Upper lobe of right lung (tissue), 1 donor: ENCODE data around the gene STX4. TPM values are rescaled to one million over a fixed set of nuclear protein-coding genes. Genes with fewer than 3 reads are reported as not detected.

Experiments used
- ATAC-seq: fragments of 200-7000 bp; cut with Tn5 transposase; one replicate; pipeline ENCODE4 v1.9.1; 2020; ENCODE audit warnings: mild to moderate bottlenecking, moderate library complexity
- DNase-seq: peaks from one replicate; pipeline ENCODE4 v3.0.0-alpha.2; 2020
- H3K27ac ChIP-seq: fragments of 200-600 bp; one replicate; pipeline ENCODE4 v1.8.0; 2022
- H3K27me3 ChIP-seq: fragments of 200-600 bp; one replicate; pipeline ENCODE4 v1.8.0; 2022; ENCODE audit warnings: mild to moderate bottlenecking
- H3K36me3 ChIP-seq: fragments of 200-600 bp; one replicate; pipeline ENCODE4 v1.8.0; 2022
- H3K4me1 ChIP-seq: fragments of 200-600 bp; one replicate; pipeline ENCODE4 v1.8.0; 2022
- H3K4me3 ChIP-seq: fragments of 200-600 bp; one replicate; pipeline ENCODE4 v1.8.0; 2022; ENCODE audit warnings: mild to moderate bottlenecking
- H3K9me3 ChIP-seq: fragments of 200-600 bp; one replicate; pipeline ENCODE4 v1.8.0; 2022
- CTCF ChIP-seq: fragments of 200-600 bp; IDR thresholded peaks from one replicate; pipeline ENCODE4 v1.8.0; 2022; ENCODE audit warnings: antibody characterized with exemption
- intact Hi-C: fragments of 100-400 bp; cut with DNase I; formaldehyde crosslinking; loops from one replicate; pipeline ENCODE4 v1.11.0; 2022
- total RNA-seq: library from RNA; stranded (reverse); fragmentation: NEBNext Ultra II Directional; extraction: Animal tissue kit (Norgen Biotek cat#: 25700); gene quantifications from one replicate; pipeline ENCODE4 v1.2.1, GENCODE V29; 2021
- donor health status: DM: no; HTN: yes; CAD: no; lungs with severe emphysema.

The STX4 gene
- total RNA-seq, 1 donor from 2014 or later = 91.7 TPM

DNA sequence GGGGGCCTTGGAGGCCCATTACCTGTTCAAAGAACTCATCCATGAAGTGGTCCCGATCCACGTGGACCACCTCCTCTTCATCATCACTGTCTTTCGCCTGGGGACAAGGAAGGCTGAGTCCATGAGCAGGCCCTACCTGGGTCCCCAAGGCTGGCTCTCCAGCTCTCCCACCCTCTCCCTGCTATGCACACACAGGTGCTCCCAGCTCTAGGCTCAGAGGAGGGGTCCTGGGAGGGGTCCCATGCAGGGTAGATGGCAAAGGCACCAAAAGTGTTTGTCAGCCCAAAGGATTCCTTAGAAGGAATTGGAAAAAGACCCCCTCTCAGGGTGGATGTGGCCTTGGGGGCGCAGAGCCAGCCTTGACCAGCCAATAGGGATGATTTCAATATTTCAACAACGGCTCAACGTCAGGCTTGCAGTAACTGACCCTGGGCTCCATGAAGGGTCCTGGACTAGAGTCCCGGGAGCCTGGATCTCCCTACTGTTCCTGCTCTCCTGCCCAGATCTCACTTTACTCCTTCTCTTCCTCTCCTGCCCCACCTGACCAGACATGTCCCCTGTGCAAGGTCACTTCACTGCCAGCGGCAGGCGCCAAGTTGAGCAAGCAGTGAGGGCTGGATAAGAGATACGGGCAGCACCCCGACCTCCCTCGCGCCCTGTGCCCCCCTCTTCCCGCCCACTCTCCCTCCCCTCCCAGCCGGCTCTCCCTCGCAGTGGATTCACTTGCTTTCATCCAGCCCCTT, 31.7 kb upstream of the STX4 start:
- intact Hi-C loops = no loop called here
- ATAC-seq (no peak), DNase-seq (no peak)
- H3K9me3 ChIP-seq = no peaks in the 10 kb centered on the region
- no peaks in the 10 kb centered on the region for H3K36me3 ChIP-seq
- H3K27me3 ChIP-seq = no peaks in the 10 kb centered on the region
- no peak overlapping the region for H3K27ac ChIP-seq
- no peak for TF ChIP-seq CTCF
- H3K4me1 ChIP-seq = peaks cover 11% of the 10 kb centered on the region
- H3K4me3 ChIP-seq = no peak overlapping the region

DNA sequence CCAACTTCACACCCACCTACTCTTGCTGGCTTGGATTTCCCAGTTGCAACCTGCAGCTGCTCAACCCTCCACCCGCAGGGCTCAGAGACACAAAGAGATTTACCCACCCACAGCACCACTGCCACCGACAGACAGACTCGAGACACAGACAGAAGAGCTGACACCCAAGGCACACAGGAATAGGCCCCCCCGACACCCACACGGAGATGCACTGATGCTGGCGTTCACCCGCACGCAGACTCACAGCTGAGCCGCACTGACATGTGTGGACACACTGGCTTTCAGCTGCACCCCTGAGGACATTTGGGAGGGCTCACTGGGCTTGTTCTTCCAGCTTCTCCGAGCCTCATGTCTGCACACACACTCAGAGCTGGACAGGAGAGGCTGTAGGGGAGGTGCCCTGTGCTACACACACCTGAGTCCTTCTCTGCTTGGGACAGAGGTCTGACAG, 31.1 kb upstream of the STX4 start:
- intact Hi-C loops = no loop called here
- DNase-seq = no peak
- Histone ChIP-seq H3K27me3 (peaks cover under 1% of the 10 kb centered on the region), H3K4me3 (no peak overlapping the region), H3K9me3 (no peaks in the 10 kb centered on the region), H3K27ac (no peak overlapping the region), H3K4me1 (peaks cover 6% of the 10 kb centered on the region), H3K36me3 (no peaks in the 10 kb centered on the region)
- no peak for ATAC-seq
- no peak for TF ChIP-seq CTCF

- intact Hi-C loops = no loop called here
- Histone ChIP-seq H3K27ac (no peak overlapping the region), H3K36me3 (no peaks in the 10 kb centered on the region), H3K4me3 (no peak overlapping the region), H3K27me3 (peaks cover 7% of the 10 kb centered on the region), H3K4me1 (no peaks in the 10 kb centered on the region), H3K9me3 (no peaks in the 10 kb centered on the region)
- DNase-seq (no peak), ATAC-seq (no peak)
- no peak for TF ChIP-seq CTCF
Measured at GRCh38 chr16:31002862-31003341, 30.5 kb upstream of the STX4 start.

- ATAC-seq = no peak
Measured at GRCh38 chr16:31003744-31004143, 29.6 kb upstream of the STX4 start.

DNA sequence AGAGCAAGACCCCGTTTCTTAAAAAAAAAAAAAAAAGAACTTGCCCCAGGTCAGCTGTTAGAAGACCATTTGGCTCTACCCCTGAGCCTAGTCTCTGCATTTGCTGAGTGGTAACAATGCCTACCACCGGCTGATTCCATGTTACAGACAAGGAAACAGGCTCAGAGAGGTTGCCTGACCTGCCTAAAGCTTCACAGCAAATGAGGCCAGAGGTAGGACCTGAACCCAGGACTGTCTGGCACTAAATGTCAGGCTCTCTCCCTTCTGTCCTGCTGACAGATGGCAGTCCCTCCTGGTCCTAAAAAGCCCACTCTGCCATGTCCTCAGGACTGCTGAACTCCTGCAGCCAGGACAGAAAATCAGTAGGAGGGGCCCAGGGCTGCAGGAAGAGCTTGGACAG, 28.7 kb upstream of the STX4 start:
- DNase-seq (no peak), ATAC-seq (no peak)
- H3K9me3 ChIP-seq = no peaks in the 10 kb centered on the region
- H3K36me3 ChIP-seq = no peaks in the 10 kb centered on the region
- no peak for TF ChIP-seq CTCF
- intact Hi-C loops = no loop called here
- H3K27ac ChIP-seq = no peak overlapping the region
- H3K27me3 ChIP-seq = peaks cover 20% of the 10 kb centered on the region
- no peaks in the 10 kb centered on the region for H3K4me1 ChIP-seq
- H3K4me3 ChIP-seq = no peak overlapping the region

More at GRCh38 chr16:31003744-31004143, 29.6 kb upstream of the STX4 start:
- Histone ChIP-seq H3K27me3 (peaks cover 11% of the 10 kb centered on the region), H3K36me3 (no peaks in the 10 kb centered on the region), H3K4me3 (no peak overlapping the region), H3K9me3 (no peaks in the 10 kb centered on the region), H3K4me1 (no peaks in the 10 kb centered on the region), H3K27ac (no peak overlapping the region)
- intact Hi-C loops = no loop called here
- DNase-seq = no peak
- TF ChIP-seq CTCF = no peak
